MM.1S (cell line): Measurements from ENCODE around the gene C21orf58.
"Not testable (repeated sequence)": the region's sequence is repeated elsewhere in the genome, so short reads cannot be mapped to it uniquely, and the experiment has no call there.

Source experiments
- DNase-seq: peaks from one replicate; pipeline ENCODE4 v3.0.0-alpha.2; 2015
- H2AFZ ChIP-seq: fragments of 300-600 bp; sonication (generic); 2 replicates; pipeline ENCODE4 v1.6.0; 2016; ENCODE audit warnings: antibody characterized with exemption, low read length
- H3F3A ChIP-seq: fragments of 300-600 bp; sonication (generic); 2 replicates; pipeline ENCODE4 v1.6.1; 2016; ENCODE audit warnings: mild to moderate bottlenecking, antibody characterized with exemption, low read length, moderate library complexity, mixed read lengths; ENCODE audit not compliant: insufficient read depth
- H3K27ac ChIP-seq: fragments of 300-600 bp; sonication (generic); 2 replicates; pipeline ENCODE4 v1.5.1; 2016; ENCODE audit warnings: mild to moderate bottlenecking, low read length
- H3K27me3 ChIP-seq: fragments of 300-600 bp; sonication (generic); replicated peaks from 2 replicates; pipeline ENCODE4 v1.6.0; 2016; ENCODE audit warnings: low read length; ENCODE audit not compliant: insufficient read depth
- H3K36me3 ChIP-seq: fragments of 300-600 bp; sonication (generic); replicated peaks from 2 replicates; pipeline ENCODE4 v1.6.1; 2016; ENCODE audit warnings: mild to moderate bottlenecking, low read length, mixed read lengths; ENCODE audit not compliant: insufficient read depth
- H3K4me1 ChIP-seq: fragments of 300-600 bp; sonication (generic); 2 replicates; pipeline ENCODE4 v1.6.1; 2016; ENCODE audit warnings: low read length, mixed read lengths
- H3K4me2 ChIP-seq: fragments of 300-600 bp; sonication (generic); 2 replicates; pipeline ENCODE4 v1.6.0; 2016; ENCODE audit warnings: low read depth, low read length
- H3K4me3 ChIP-seq: fragments of 300-600 bp; sonication (generic); 2 replicates; pipeline ENCODE4 v1.5.1; 2016; ENCODE audit warnings: low read length, mixed read lengths
- H3K79me2 ChIP-seq: fragments of 300-600 bp; sonication (generic); 2 replicates; pipeline ENCODE4 v1.6.1; 2016; ENCODE audit warnings: mixed run types, low read length, mixed read lengths
- H3K9ac ChIP-seq: fragments of 300-600 bp; sonication (generic); 2 replicates; pipeline ENCODE4 v1.6.1; 2016; ENCODE audit warnings: low read length, mixed read lengths
- H3K9me2 ChIP-seq: fragments of 300-600 bp; sonication (generic); replicated peaks from 2 replicates; pipeline ENCODE4 v1.6.1; 2016; ENCODE audit warnings: mild to moderate bottlenecking, low read length, mixed read lengths; ENCODE audit not compliant: insufficient read depth
- H3K9me3 ChIP-seq: fragments of 300-600 bp; sonication (generic); replicated peaks from 2 replicates; pipeline ENCODE4 v1.6.1; 2016; ENCODE audit warnings: mild to moderate bottlenecking, low read length, mixed read lengths; ENCODE audit not compliant: insufficient read depth
- H4K20me1 ChIP-seq: fragments of 300-600 bp; sonication (generic); 2 replicates; pipeline ENCODE4 v1.6.1; 2016; ENCODE audit warnings: mild to moderate bottlenecking, low read length, moderate library complexity, mixed read lengths; ENCODE audit not compliant: insufficient read depth
- EZH2 ChIP-seq: fragments of 300-600 bp; sonication (generic); optimal IDR thresholded peaks from 2 replicates; pipeline ENCODE3; 2017; ENCODE audit warnings: low read depth, mild to moderate bottlenecking, antibody characterized with exemption, low read length, mixed read lengths
- EZH2phosphoT487 ChIP-seq: fragments of 300-600 bp; sonication (generic); IDR thresholded peaks from 2 replicates; pipeline ENCODE4 v1.6.1; 2018; ENCODE audit warnings: antibody characterized with exemption, low read length
- TF ChIP-seq, protein P1 (sequence below): fragments of 300-600 bp; sonication (generic); IDR thresholded peaks from 2 replicates; pipeline ENCODE4 v1.5.1; 2016; ENCODE audit warnings: antibody characterized with exemption, low read length, mixed read lengths

C21orf58 gene

DNA sequence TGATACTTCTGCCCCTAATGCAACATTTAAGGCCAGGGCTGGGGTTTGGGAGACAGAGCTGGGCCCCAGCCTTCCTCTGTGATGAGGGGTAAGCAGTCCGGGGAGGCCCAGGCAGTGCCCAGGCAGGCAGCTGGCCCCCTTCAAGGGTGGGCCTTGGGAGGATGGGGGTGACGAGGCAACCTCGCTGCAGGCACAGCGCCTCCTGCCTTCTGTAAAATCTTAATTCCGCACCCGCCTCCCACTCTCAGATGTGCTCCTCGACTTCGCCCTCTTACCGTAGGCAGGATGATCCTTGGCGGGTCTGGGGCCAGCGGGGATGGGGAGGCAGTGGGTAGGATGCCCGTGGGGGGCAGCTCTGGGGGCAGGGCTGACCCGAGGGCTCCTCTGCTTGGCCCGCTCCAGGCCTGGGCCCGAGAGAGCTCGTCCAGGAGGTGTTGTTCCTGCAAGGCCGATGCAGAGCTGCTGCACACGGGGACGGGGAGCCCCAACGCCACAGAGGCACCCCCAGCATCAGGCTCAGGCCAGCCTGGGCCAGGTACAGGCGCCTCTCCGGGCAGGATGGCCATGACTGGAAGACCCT lies 9.1 kb downstream of the C21orf58 start:
- H3K4me1 ChIP-seq = no peaks in the 10 kb centered on the region
- no peaks in the 10 kb centered on the region for H3K9me3 ChIP-seq
- TF ChIP-seq EZH2phosphoT487 (no peak), EZH2 (no peak)
- TF ChIP-seq, protein P1, sequence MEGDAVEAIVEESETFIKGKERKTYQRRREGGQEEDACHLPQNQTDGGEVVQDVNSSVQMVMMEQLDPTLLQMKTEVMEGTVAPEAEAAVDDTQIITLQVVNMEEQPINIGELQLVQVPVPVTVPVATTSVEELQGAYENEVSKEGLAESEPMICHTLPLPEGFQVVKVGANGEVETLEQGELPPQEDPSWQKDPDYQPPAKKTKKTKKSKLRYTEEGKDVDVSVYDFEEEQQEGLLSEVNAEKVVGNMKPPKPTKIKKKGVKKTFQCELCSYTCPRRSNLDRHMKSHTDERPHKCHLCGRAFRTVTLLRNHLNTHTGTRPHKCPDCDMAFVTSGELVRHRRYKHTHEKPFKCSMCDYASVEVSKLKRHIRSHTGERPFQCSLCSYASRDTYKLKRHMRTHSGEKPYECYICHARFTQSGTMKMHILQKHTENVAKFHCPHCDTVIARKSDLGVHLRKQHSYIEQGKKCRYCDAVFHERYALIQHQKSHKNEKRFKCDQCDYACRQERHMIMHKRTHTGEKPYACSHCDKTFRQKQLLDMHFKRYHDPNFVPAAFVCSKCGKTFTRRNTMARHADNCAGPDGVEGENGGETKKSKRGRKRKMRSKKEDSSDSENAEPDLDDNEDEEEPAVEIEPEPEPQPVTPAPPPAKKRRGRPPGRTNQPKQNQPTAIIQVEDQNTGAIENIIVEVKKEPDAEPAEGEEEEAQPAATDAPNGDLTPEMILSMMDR = no peak
- H3K79me2 ChIP-seq = no peaks in the 10 kb centered on the region
- no peaks in the 10 kb centered on the region for H3K36me3 ChIP-seq
- no peak overlapping the region for H3K4me3 ChIP-seq
- no peaks in the 10 kb centered on the region for H4K20me1 ChIP-seq
- H3K4me2 ChIP-seq = no peak overlapping the region
- H2AFZ ChIP-seq = no peak overlapping the region
- DNase-seq = no peak
- no peak overlapping the region for H3K9ac ChIP-seq
- H3K27ac ChIP-seq = no peak overlapping the region
- H3K27me3 ChIP-seq = no peaks in the 10 kb centered on the region
- H3F3A ChIP-seq = no peaks in the 10 kb centered on the region
- H3K9me2 ChIP-seq = no peaks in the 10 kb centered on the region

DNA sequence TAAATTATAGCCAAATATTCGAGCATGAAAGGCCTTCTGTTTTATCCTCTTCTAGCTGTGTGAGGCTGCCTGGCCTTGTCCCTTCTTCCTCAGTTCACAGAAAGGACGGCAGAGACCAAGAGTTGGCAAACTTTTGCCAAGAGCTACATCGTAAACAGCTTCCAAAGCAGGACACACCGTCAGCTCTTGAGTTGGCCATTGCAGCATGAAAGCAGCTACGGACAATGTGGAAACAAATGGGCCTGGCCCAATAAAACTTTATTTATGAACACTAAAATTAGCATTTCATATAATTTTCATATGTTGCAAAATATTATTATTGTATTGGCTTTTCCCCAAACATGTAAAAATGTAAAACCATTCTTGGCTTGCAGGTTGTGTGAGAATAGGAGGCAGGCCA lies 10.7 kb downstream of the C21orf58 start:
- no peaks in the 10 kb centered on the region for H4K20me1 ChIP-seq
- H3K4me2 ChIP-seq = no peak overlapping the region

DNA sequence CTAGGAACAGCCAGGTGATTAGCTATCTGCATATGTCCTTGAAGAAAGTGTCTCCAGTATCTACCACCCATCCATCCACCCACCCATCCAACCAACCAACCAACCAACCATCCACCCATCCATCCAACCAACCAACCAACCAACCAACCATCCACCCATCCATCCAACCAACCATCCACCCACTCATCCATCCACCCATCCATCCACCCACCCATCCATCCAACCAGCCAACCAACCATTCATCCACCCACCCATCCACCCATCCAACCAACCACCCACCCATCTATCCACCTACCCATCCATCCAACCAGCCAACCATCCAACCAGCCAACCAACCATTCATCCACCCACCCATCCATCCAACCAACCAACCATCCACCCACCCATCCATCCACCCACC lies 12.1 kb downstream of the C21orf58 start:
- H3K79me2 ChIP-seq = no peaks in the 10 kb centered on the region
- H3K36me3 ChIP-seq = no peaks in the 10 kb centered on the region
- no peak for DNase-seq
- no peaks in the 10 kb centered on the region for H4K20me1 ChIP-seq
- no peaks in the 10 kb centered on the region for H3K9me2 ChIP-seq
- no peaks in the 10 kb centered on the region for H3K9me3 ChIP-seq
- no peak overlapping the region for H3K9ac ChIP-seq
- no peak overlapping the region for H2AFZ ChIP-seq
- no peaks in the 10 kb centered on the region for H3K4me1 ChIP-seq
- no peaks in the 10 kb centered on the region for H3K27me3 ChIP-seq
- no peak overlapping the region for H3K4me2 ChIP-seq
- no peak overlapping the region for H3K27ac ChIP-seq
- no peak overlapping the region for H3K4me3 ChIP-seq
- TF ChIP-seq EZH2 (no peak), EZH2phosphoT487 (no peak)
- no peaks in the 10 kb centered on the region for H3F3A ChIP-seq

More for the DNA sequence above, 10.7 kb downstream of the C21orf58 start:
- Histone ChIP-seq H3K9me3 (no peaks in the 10 kb centered on the region), H3K79me2 (no peaks in the 10 kb centered on the region), H2AFZ (no peak overlapping the region), H3K4me1 (no peaks in the 10 kb centered on the region), H3K9ac (no peak overlapping the region), H3K4me3 (no peak overlapping the region), H3K27me3 (no peaks in the 10 kb centered on the region), H3K36me3 (no peaks in the 10 kb centered on the region), H3K27ac (no peak overlapping the region), H3K9me2 (no peaks in the 10 kb centered on the region), H3F3A (no peaks in the 10 kb centered on the region)
- no peak for DNase-seq
- no peak for TF ChIP-seq EZH2

DNA sequence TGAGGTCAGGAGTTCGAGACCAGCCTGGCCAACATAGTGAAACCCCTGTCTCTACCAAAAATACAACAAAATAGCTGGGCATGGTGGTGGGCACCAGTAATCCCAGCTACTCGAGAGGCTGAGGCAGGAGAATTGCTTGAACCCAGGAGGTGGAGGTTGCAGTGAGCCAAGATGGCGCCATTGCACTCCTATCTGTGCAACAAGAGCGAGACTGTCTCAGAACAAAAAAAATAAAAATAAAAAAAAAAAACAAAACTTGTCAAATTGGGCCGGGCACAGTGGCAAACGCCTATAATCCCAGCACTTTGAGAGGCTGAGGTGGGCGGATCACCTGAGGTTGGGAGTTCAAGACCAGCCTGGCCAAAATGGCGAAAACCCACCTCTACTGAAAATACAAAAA lies 13.4 kb downstream of the C21orf58 start:
- not testable (repeated sequence) for H3K4me2 ChIP-seq, H3K27ac ChIP-seq, H2AFZ ChIP-seq, DNase-seq, H4K20me1 ChIP-seq, H3K4me3 ChIP-seq, H3K9me3 ChIP-seq, H3K4me1 ChIP-seq, H3F3A ChIP-seq, H3K9ac ChIP-seq, H3K36me3 ChIP-seq, H3K79me2 ChIP-seq, H3K27me3 ChIP-seq, H3K9me2 ChIP-seq

DNA sequence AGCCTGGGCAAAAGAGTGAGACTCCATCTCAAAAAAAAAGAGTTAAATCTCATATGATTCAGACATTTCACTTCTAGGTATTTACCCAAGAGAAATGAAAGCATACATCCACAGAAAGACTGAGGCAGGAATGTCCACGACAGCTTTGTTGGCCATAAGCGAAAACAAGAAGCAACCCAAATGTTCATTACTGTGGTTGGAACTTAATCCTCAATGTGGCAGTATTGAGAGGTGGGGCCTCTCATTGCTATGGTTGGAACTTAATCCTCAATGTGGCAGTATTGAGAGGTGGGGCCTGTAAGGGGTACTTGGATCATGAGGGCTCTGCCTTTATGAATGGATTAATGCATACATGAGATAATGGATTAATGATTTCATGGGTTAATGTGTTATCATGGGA lies 15.2 kb downstream of the C21orf58 start:
- Histone ChIP-seq H3K9me3 (no peaks in the 10 kb centered on the region), H3K79me2 (no peaks in the 10 kb centered on the region), H3K36me3 (no peaks in the 10 kb centered on the region), H3K27ac (no peak overlapping the region), H3K4me2 (no peak overlapping the region), H3K9ac (no peak overlapping the region), H3K4me3 (no peak overlapping the region), H3K27me3 (no peaks in the 10 kb centered on the region), H4K20me1 (no peaks in the 10 kb centered on the region), H3K9me2 (no peaks in the 10 kb centered on the region), H2AFZ (no peak overlapping the region), H3K4me1 (no peaks in the 10 kb centered on the region), H3F3A (no peaks in the 10 kb centered on the region)
- no peak for DNase-seq
- TF ChIP-seq, protein P1 = no peak
- no peak for TF ChIP-seq EZH2phosphoT487
- no peak for TF ChIP-seq EZH2
